Epithelial cell of proximal tubule (primary cell): ENCODE data around the gene CCDC149. TPM values are rescaled to one million over a fixed set of nuclear protein-coding genes. Genes with fewer than 3 reads are reported as not detected.

Source experiments
- DNase-seq: peaks from one replicate; pipeline ENCODE4 v3.0.0-alpha.2; 2011; ENCODE audit warnings: low read depth
- H3K4me3 ChIP-seq: 2 replicates; pipeline ENCODE4 v1.5.1; 2011; ENCODE audit warnings: low read depth, mild to moderate bottlenecking, low read length
- CTCF ChIP-seq: conservative IDR thresholded peaks from 2 replicates; pipeline ENCODE4 v1.5.1; 2012; ENCODE audit warnings: low read depth, mild to moderate bottlenecking, low read length
- total RNA-seq: library from RNA; depleted of rRNA; stranded (reverse); fragments of >200 nt; gene quantifications from 2 replicates; pipeline ENCODE4 v1.2.3, GENCODE V29; 2015

Gene CCDC149
- total RNA-seq, 1 donor from 2014 or later: 2.8 TPM

- no peak for DNase-seq
- no peak overlapping the region for H3K4me3 ChIP-seq
Measured at GRCh38 chr4:24892278-24892677, 20.6 kb downstream of the CCDC149 start.

GRCh38 chr4:24890561-24891126 is 22.2 kb downstream of the CCDC149 start:
- DNase-seq: no peak
- no peak for TF ChIP-seq CTCF
- no peak overlapping the region for H3K4me3 ChIP-seq

More at GRCh38 chr4:24892278-24892677, 20.6 kb downstream of the CCDC149 start:
- TF ChIP-seq CTCF: no peak

GRCh38 chr4:24889991-24890390 is 22.9 kb downstream of the CCDC149 start:
- H3K4me3 ChIP-seq: no peak overlapping the region
- no peak for TF ChIP-seq CTCF
- DNase-seq: no peak

GRCh38 chr4:24888475-24889344 is 24.1 kb downstream of the CCDC149 start:
- no peak for TF ChIP-seq CTCF
- H3K4me3 ChIP-seq: no peak overlapping the region
- no peak for DNase-seq

GRCh38 chr4:24887881-24888430 is 24.9 kb downstream of the CCDC149 start:
- H3K4me3 ChIP-seq: no peak overlapping the region
- DNase-seq: no peak
- no peak for TF ChIP-seq CTCF

- DNase-seq: no peak
- no peak overlapping the region for H3K4me3 ChIP-seq
- TF ChIP-seq CTCF: no peak
Measured at GRCh38 chr4:24886596-24886995, 26.2 kb downstream of the CCDC149 start.
